Astrocyte (in vitro differentiated cells and primary cell): ENCODE data around the gene DLGAP5. TPM values are rescaled to one million over a fixed set of nuclear protein-coding genes. Genes with fewer than 3 reads are reported as not detected.

Source experiments
- DNase-seq: peaks from one replicate; pipeline ENCODE4 v3.0.0-alpha.2; 2010; ENCODE audit warnings: low read depth
- FAIRE-seq: peaks from 2 replicates; lab custom pipeline; 2011; peaks lifted over from hg19 to GRCh38; lab: Jason Lieb, UNC
- H2AFZ ChIP-seq: 2 replicates; pipeline ENCODE4 v1.6.0; 2012; ENCODE audit warnings: low read depth, low read length, inconsistent platforms
- H3K27ac ChIP-seq: 2 replicates; pipeline ENCODE4 v1.5.1; 2011; ENCODE audit warnings: low read depth, low read length, inconsistent platforms
- H3K27me3 ChIP-seq: 2 replicates; pipeline ENCODE4 v1.6.0; 2011; ENCODE audit warnings: low read length, inconsistent platforms; ENCODE audit not compliant: insufficient read depth
- H3K36me3 ChIP-seq: 2 replicates; pipeline ENCODE4 v1.5.1; 2011; ENCODE audit warnings: low read length, inconsistent platforms; ENCODE audit not compliant: insufficient read depth
- H3K4me1 ChIP-seq: 2 replicates; pipeline ENCODE4 v1.5.1; 2011; ENCODE audit warnings: low read length, inconsistent platforms; ENCODE audit not compliant: insufficient read depth
- H3K4me2 ChIP-seq: 2 replicates; pipeline ENCODE4 v1.6.0; 2012; ENCODE audit warnings: low read length, inconsistent platforms
- H3K4me3 ChIP-seq: 2 replicates; pipeline ENCODE4 v1.5.1; 2011; ENCODE audit warnings: low read depth, mild to moderate bottlenecking, low read length, inconsistent platforms; ENCODE audit not compliant: insufficient read depth
- H3K79me2 ChIP-seq: 2 replicates; pipeline ENCODE4 v1.6.0; 2012; ENCODE audit warnings: mild to moderate bottlenecking, low read length, inconsistent platforms; ENCODE audit not compliant: insufficient read depth
- H3K9ac ChIP-seq: 2 replicates; pipeline ENCODE4 v1.6.0; 2012; ENCODE audit warnings: mild to moderate bottlenecking, low read length, inconsistent platforms
- H3K9me3 ChIP-seq: 2 replicates; pipeline ENCODE4 v1.5.1; 2012; ENCODE audit warnings: low read depth, mild to moderate bottlenecking, low read length, inconsistent platforms; ENCODE audit not compliant: insufficient read depth
- H4K20me1 ChIP-seq: 2 replicates; pipeline ENCODE4 v1.6.0; 2012; ENCODE audit warnings: low read length, inconsistent platforms; ENCODE audit not compliant: insufficient read depth
- H3K27ac Mint-ChIP-seq: one replicate; pipeline ENCODE4 v1.8.0; 2021; ENCODE audit warnings: mild to moderate bottlenecking, mixed read lengths; ENCODE audit not compliant: unreplicated experiment
- H3K27me3 Mint-ChIP-seq: one replicate; pipeline ENCODE4 v1.8.0; 2021; ENCODE audit warnings: low read depth, mixed read lengths; ENCODE audit not compliant: unreplicated experiment
- H3K36me3 Mint-ChIP-seq: one replicate; pipeline ENCODE4 v1.8.0; 2021; ENCODE audit warnings: low read depth, mixed read lengths; ENCODE audit not compliant: unreplicated experiment
- H3K4me1 Mint-ChIP-seq: one replicate; pipeline ENCODE4 v1.8.0; 2021; ENCODE audit warnings: low read depth, mixed read lengths; ENCODE audit not compliant: unreplicated experiment
- H3K4me3 Mint-ChIP-seq: one replicate; pipeline ENCODE4 v1.8.0; 2021; ENCODE audit warnings: mild to moderate bottlenecking, moderate library complexity, mixed read lengths; ENCODE audit not compliant: unreplicated experiment
- H3K9me3 Mint-ChIP-seq: one replicate; pipeline ENCODE4 v1.8.0; 2021; ENCODE audit warnings: mild to moderate bottlenecking, mixed read lengths; ENCODE audit not compliant: unreplicated experiment
- EZH2 ChIP-seq: IDR thresholded peaks from 2 replicates; pipeline ENCODE4 v1.6.1; 2012; ENCODE audit warnings: mild to moderate bottlenecking, low read length, inconsistent platforms; ENCODE audit not compliant: insufficient read depth
- total RNA-seq: library from RNA; stranded (reverse); gene quantifications from 2 replicates; pipeline ENCODE4 v1.2.1, GENCODE V29; 2021
- TF ChIP-seq, protein P1 (sequence below): IDR thresholded peaks from 2 replicates; pipeline ENCODE4 v1.5.1; 2011; ENCODE audit warnings: low read depth, mild to moderate bottlenecking, inconsistent platforms, low read length, moderate library complexity; ENCODE audit not compliant: insufficient read depth

The DLGAP5 gene
- total RNA-seq, 1 donor from 2014 or later: 5.4 TPM

DNA sequence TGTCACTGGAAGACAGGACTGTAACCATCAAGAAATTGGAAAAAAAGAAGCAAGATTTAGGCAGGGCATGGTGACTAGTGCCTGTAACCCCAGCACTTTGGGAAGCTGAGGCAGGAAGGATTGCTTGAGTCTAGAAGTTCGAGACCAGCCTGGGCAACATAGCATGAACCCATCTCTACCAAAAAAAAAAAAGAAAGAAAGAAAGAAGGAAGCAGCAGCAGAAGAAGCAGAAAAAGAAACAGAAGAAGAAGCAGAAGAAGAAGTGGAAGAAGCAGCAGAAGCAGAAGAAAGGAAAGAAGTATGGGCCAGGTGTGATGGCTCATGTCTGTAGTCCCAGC lies 92.9 kb downstream of the DLGAP5 start:
- no peak overlapping the region for H3K9ac ChIP-seq
- peaks cover 25% of the 10 kb centered on the region for H3K4me1 ChIP-seq
- H3K4me3 ChIP-seq: no peak overlapping the region
- H3K4me2 ChIP-seq: no peak overlapping the region
- Mint-ChIP-seq H3K27me3 (no peaks in the 10 kb centered on the region), H3K27ac (peak overlapping the region; percentile 62), H3K4me3 (no peak overlapping the region), H3K36me3 (no peaks in the 10 kb centered on the region), H3K4me1 (peaks cover 22% of the 10 kb centered on the region), H3K9me3 (no peaks in the 10 kb centered on the region)
- no peaks in the 10 kb centered on the region for H3K36me3 ChIP-seq
- no peak overlapping the region for H3K27ac ChIP-seq
- H3K27me3 ChIP-seq: no peaks in the 10 kb centered on the region
- FAIRE-seq: no peak
- TF ChIP-seq EZH2: no peak
- TF ChIP-seq, protein P1, sequence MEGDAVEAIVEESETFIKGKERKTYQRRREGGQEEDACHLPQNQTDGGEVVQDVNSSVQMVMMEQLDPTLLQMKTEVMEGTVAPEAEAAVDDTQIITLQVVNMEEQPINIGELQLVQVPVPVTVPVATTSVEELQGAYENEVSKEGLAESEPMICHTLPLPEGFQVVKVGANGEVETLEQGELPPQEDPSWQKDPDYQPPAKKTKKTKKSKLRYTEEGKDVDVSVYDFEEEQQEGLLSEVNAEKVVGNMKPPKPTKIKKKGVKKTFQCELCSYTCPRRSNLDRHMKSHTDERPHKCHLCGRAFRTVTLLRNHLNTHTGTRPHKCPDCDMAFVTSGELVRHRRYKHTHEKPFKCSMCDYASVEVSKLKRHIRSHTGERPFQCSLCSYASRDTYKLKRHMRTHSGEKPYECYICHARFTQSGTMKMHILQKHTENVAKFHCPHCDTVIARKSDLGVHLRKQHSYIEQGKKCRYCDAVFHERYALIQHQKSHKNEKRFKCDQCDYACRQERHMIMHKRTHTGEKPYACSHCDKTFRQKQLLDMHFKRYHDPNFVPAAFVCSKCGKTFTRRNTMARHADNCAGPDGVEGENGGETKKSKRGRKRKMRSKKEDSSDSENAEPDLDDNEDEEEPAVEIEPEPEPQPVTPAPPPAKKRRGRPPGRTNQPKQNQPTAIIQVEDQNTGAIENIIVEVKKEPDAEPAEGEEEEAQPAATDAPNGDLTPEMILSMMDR: no peak
- no peak overlapping the region for H2AFZ ChIP-seq
- H4K20me1 ChIP-seq: no peaks in the 10 kb centered on the region
- no peaks in the 10 kb centered on the region for H3K79me2 ChIP-seq
- no peak for DNase-seq
- H3K9me3 ChIP-seq: no peaks in the 10 kb centered on the region

Other genes starting within 250 kb of the DLGAP5 start
- gene WDHD1, start 164.5 kb downstream of the DLGAP5 start, total RNA-seq: 7.2 and 9.3 TPM in 2 replicates
- 25.2 and 30.5 TPM in 2 replicates for gene SOCS4, start 164.3 kb downstream of the DLGAP5 start, total RNA-seq
- 106 and 111 TPM in 2 replicates for gene MAPK1IP1L, start 139.9 kb downstream of the DLGAP5 start, total RNA-seq
- gene LGALS3, start 62.3 kb downstream of the DLGAP5 start, total RNA-seq: 37.4 and 48.3 TPM in 2 replicates
- 21.1 and 23.4 TPM in 2 replicates for gene FBXO34, start 79.8 kb upstream of the DLGAP5 start, total RNA-seq
- 10.0 and 11.5 TPM in 2 replicates for gene ATG14, start 220.2 kb upstream of the DLGAP5 start, total RNA-seq
- gene TBPL2, start 249.0 kb upstream of the DLGAP5 start, total RNA-seq: not detected in 2 replicates